GM12878 (cell line): ENCODE measurements around the gene CNIH2. TPM values are rescaled to one million over a fixed set of nuclear protein-coding genes. Genes with fewer than 3 reads are reported as not detected.

Experiments
- ATAC-seq: fragments of 200-7000 bp; cut with Tn5 transposase; 3 replicates; pipeline ENCODE4 v1.9.1; 2020; ENCODE audit warnings: mild to moderate bottlenecking, moderate library complexity
- BruUV-seq: library from RNA; stranded (reverse); fragments of 400-500 nt; replicated peaks from 2 replicates; lab custom pipeline; 2021; lab: Mats Ljungman, UMichigan
- CTCF ChIA-PET: fragments of 300-600 bp; sonication (Branson Sonifier 250); formaldehyde crosslinking; extraction: SDS; loops from one replicate; lab custom pipeline; 2021; ENCODE audit warnings: inconsistent platforms; lab: Yijun Ruan, JAX
- POLR2A ChIA-PET: fragments of 350-600 bp; formaldehyde crosslinking; extraction: SDS; loops from one replicate; lab custom pipeline; 2021; ENCODE audit warnings: inconsistent platforms; lab: Charles Lee
- RAD21 ChIA-PET: fragments of 300-600 bp; sonication (Branson Sonifier 250); formaldehyde crosslinking; loops from one replicate; lab custom pipeline; 2023; ENCODE audit warnings: antibody characterized with exemption; ENCODE audit not compliant: unreplicated experiment; lab: Charles Lee
- SMC1A ChIA-PET: fragments of 300-600 bp; sonication (Branson Sonifier 250); formaldehyde crosslinking; loops from one replicate; lab custom pipeline; 2023; ENCODE audit not compliant: unreplicated experiment, uncharacterized antibody; lab: Charles Lee
- DNase-seq: peaks from one replicate; pipeline ENCODE4 v3.0.0-alpha.2; 2011; ENCODE audit warnings: low read depth, low spot score
- FAIRE-seq: peaks from 3 replicates; lab custom pipeline; 2011; peaks lifted over from hg19 to GRCh38; lab: Jason Lieb, UNC
- H2AFZ ChIP-seq: 2 replicates; pipeline ENCODE4 v1.6.0; 2011; ENCODE audit warnings: low read depth, low read length, control low read depth; ENCODE audit not compliant: control insufficient read depth
- H3K27ac ChIP-seq: 2 replicates; pipeline ENCODE4 v1.5.1; 2011; ENCODE audit warnings: control low read depth; ENCODE audit not compliant: control insufficient read depth, insufficient read depth
- H3K27me3 ChIP-seq, 2 experiments: replicated peaks in 1 of 2; 2 replicates each; pipeline versions ENCODE4 v1.6.0 to v1.6.1; 2011; ENCODE audit warnings: low read length in 1 of 2; ENCODE audit not compliant: control insufficient read depth in 2 of 2, insufficient read depth in 2 of 2
- H3K36me3 ChIP-seq, 2 experiments: 2 replicates each; pipeline ENCODE4 v1.5.1; 2011; ENCODE audit warnings: low read length in 1 of 2; ENCODE audit not compliant: control insufficient read depth in 2 of 2, insufficient read depth in 2 of 2
- H3K4me1 ChIP-seq: 2 replicates; pipeline ENCODE4 v1.6.1; 2011; ENCODE audit warnings: mild to moderate bottlenecking, low read length, moderate library complexity, mixed read lengths; ENCODE audit not compliant: control insufficient read depth, insufficient read depth
- H3K4me2 ChIP-seq: 2 replicates; pipeline ENCODE4 v1.6.0; 2011; ENCODE audit warnings: control low read depth; ENCODE audit not compliant: control insufficient read depth, insufficient read depth
- H3K4me3 ChIP-seq: fragments of 200-600 bp; sonication (generic); 2 replicates; pipeline ENCODE4 v1.5.1; 2016
- H3K79me2 ChIP-seq: 2 replicates; pipeline ENCODE4 v1.6.0; 2011; ENCODE audit warnings: low read length; ENCODE audit not compliant: control insufficient read depth, insufficient read depth
- H3K9ac ChIP-seq: 2 replicates; pipeline ENCODE4 v1.8.0; 2011; ENCODE audit warnings: low read length, control low read depth, mixed read lengths; ENCODE audit not compliant: control insufficient read depth, insufficient read depth
- H3K9me3 ChIP-seq: replicated peaks from 3 replicates; pipeline ENCODE4 v1.5.1; 2011; ENCODE audit warnings: mild to moderate bottlenecking, low read length; ENCODE audit not compliant: control insufficient read depth, insufficient read depth
- H4K20me1 ChIP-seq: 2 replicates; pipeline ENCODE4 v1.6.0; 2011; ENCODE audit not compliant: control insufficient read depth, insufficient read depth
- ATF7 ChIP-seq: fragments of 450-650 bp; IDR thresholded peaks from 2 replicates; pipeline ENCODE4 v1.6.1; 2016; ENCODE audit warnings: low read depth, mild to moderate bottlenecking
- EGR1 ChIP-seq, 2 experiments: IDR thresholded peaks; 1 replicate in 1 of 2; 2 replicates in 1 of 2; pipeline ENCODE4 v1.6.1; 2011 to 2012; ENCODE audit warnings: low read depth in 2 of 2, low read length in 2 of 2, borderline replicate concordance in 1 of 2, mild to moderate bottlenecking in 1 of 2, moderate library complexity in 1 of 2
- HDAC2 ChIP-seq: fragments of 200-600 bp; sonication (generic); IDR thresholded peaks from 2 replicates; pipeline ENCODE4 v1.6.1; 2017
- PML ChIP-seq: IDR thresholded peaks from 2 replicates; pipeline ENCODE4 v1.6.1; 2012; ENCODE audit warnings: low read length, inconsistent platforms
- SRF ChIP-seq, 2 experiments: IDR thresholded peaks; 2 replicates each; pipeline ENCODE4 v1.6.1; 2011; ENCODE audit warnings: low read depth in 2 of 2, low read length in 2 of 2, mild to moderate bottlenecking in 1 of 2, moderate library complexity in 1 of 2
- TCF7 ChIP-seq: IDR thresholded peaks from 2 replicates; pipeline ENCODE4 v1.6.1; 2014; ENCODE audit warnings: antibody characterized with exemption, borderline replicate concordance
- ZBED1 ChIP-seq: IDR thresholded peaks from 2 replicates; pipeline ENCODE4 v1.6.1; 2016; ENCODE audit warnings: borderline replicate concordance
- WGBS: methylation state at CpG from one replicate; pipeline ENCODE4 v1.1.6; 2016; ENCODE audit warnings: low lambda C conversion rate; ENCODE audit not compliant: insufficient replicate concordance, insufficient coverage; ENCODE audit errors: missing lambda C conversion rate; 5-methylcytosine and 5-hydroxymethylcytosine counted together
- in situ Hi-C: fragments of 300-500 bp; cut with MboI; formaldehyde crosslinking; loops from 9 replicates; pipeline ENCODE4 v1.14.3; 2018; ENCODE audit warnings: mixed read lengths
- intact Hi-C: fragments of 100-400 bp; cut with micrococcal nuclease; formaldehyde crosslinking; loops from one replicate; pipeline ENCODE4 v1.14.2; 2022; ENCODE audit not compliant: unreplicated experiment
- polyA plus RNA-seq, 11 experiments: library from polyadenylated mRNA; depleted of rRNA in 4 of 11; unstranded in 6 of 11; stranded (reverse) in 5 of 11; fragments of >200 nt; fragmentation: Nextera tagmentation in 4 of 11; fragmentation: Illumina TruSeq in 1 of 11; extraction: Ambion mirVana in 4 of 11; extraction: Trizol in 1 of 11; gene quantifications; 1 replicate in 1 of 11; 2 replicates in 10 of 11; pipeline versions ENCODE4 v1.2.1 to v1.2.3, GENCODE V29; 2011 to 2016; ENCODE audit warnings: inconsistent platforms in 2 of 11, missing spikeins in 2 of 11, low read depth in 1 of 11
- total RNA-seq, 4 experiments: library from RNA; depleted of rRNA in 3 of 4; stranded (reverse); fragments of >200 nt in 3 of 4; fragmentation: Illumina TruSeq in 1 of 4; extraction: Trizol in 1 of 4; gene quantifications; 2 replicates each; pipeline versions ENCODE4 v1.2.1 to v1.2.3, GENCODE V29; 2013 to 2021

Gene CNIH2
- total and polyA plus RNA-seq, 10 of the 15 experiments (the other 5 are each of a cell fraction or from before 2014, with no cell fraction given), result 0.07 to 1.3 (median 0.68) TPM; not detected in 2

DNA sequence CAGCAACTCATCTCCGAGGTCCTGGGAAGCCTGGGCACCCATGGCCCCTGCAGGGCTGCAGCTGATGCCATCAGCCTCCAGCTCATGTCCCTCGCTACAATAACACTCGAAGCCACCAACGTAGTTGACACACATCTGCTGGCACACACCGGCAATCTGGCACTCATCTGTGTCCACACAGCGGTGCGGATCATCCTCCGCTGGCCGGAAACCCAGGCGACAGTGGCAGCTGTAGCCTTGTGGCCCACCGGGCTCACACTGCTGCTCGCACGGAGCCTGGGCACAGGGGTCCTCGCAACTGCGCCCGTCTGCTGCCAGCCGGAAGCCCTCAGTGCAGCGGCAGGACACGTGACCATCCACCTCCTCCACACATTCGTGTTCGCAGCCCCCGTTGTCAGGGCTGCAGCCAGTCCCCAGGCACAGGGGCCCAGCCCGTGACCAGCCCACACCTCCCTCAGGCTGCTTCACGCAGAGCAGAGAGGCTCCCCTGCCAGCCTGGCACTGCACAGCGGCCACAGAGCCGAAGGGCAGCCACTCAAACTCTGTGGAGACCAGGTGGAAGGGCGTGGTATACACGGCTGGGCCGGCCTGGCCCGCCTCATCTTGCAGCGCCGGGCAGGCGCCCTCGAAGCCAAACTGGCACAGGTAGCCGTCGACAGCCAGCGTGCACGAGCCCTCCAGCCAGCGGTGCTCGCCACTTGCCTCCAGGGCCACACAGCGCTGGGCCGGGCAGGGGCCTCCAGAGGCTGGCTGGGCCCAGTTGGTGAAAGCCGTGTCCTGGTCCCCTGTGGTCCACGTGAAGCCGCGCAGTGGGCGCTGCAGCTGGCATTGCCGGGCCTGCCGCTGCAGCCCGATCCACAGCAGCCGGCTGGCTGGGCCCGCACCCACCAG is 38.2 kb downstream of the CNIH2 start:
- BruUV-seq, result no TSS peak
- no peaks in the 10 kb centered on the region for H3K36me3 ChIP-seq
- TF ChIP-seq TCF7 (no peak), ZBED1 (no peak), ATF7 (no peak), HDAC2 (no peak)
- TF ChIP-seq, all 136 proteins: peak for 0
- Histone ChIP-seq H3K79me2 (no peaks in the 10 kb centered on the region), H2AFZ (no peak overlapping the region), H3K27ac (no peak overlapping the region), H4K20me1 (no peaks in the 10 kb centered on the region), H3K27me3 (no peaks in the 10 kb centered on the region; a peak in 1 of 4 replicates), H3K4me3 (no peak overlapping the region), H3K9me3 (no peaks in the 10 kb centered on the region; the same call in 2 of the 3 replicates), H3K9ac (no peak overlapping the region), H3K4me1 (peaks cover 18% of the 10 kb centered on the region), H3K4me2 (no peak overlapping the region)
- ChIA-PET SMC1A (interaction anchor here (0.7 kb wide), 1 partner anchor 13 kb away, joined by 3 read pairs; no protein-coding TSS in a partner anchor), POLR2A (no interaction called here), CTCF (interaction anchor here (1.5 kb wide), 1 partner anchor 10 kb away, joined by 6 read pairs; no protein-coding TSS in a partner anchor), RAD21 (no interaction called here)
- FAIRE-seq (no peak), ATAC-seq (no peak), DNase-seq (no peak)
- intact Hi-C loops, result no loop called here
- 85% methylated on average over 51 of the region's 52 CpGs for WGBS
- in situ Hi-C loops, result no loop called here

DNA sequence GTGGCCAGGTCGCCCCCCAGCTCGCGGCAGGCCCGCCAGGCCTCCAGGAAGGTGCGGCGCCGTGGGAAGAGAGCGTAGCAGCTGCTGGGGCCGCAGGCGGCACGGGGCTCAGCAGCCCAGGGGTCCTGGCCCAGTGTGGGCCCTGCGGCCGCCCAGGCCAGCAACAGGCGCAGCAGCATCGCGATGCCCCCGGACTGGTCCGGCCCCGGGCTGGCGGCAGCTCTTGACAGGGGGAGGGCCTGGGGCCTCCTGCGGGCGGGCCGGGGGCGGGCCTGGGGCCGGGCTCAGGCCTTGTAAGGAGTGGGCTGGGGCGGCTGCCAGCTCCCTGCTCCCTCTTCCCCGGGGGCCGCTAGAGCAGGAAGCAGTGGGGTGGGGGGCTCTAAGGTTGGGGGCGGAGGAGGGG is 38.9 kb downstream of the CNIH2 start, which contains the start of gene CD248:
Gene CD248 (minus strand): TSS at position 196 of the 403 bp plus-strand sequence. CDS start 17 bp downstream, at position 179.
- intact Hi-C loops (no loop called here), in situ Hi-C loops (no loop called here)
- CTCF ChIA-PET, result interaction anchor here (1.5 to 1.9 kb wide), 2 partner anchors 10 to 69 kb away, joined by 6 to 7 read pairs; no protein-coding TSS in a partner anchor
- H3K27ac ChIP-seq, result peak within 1 kb of the TSS; percentile 82
- 0 out of 3 replicates have a peak, but pooled peaks of 1 of the 2 experiments have one; percentile 8 for TF ChIP-seq EGR1 (IDR thresholded peaks at IDR 0.05; ENCODE audit: borderline replicate concordance in 1 of 2, low read depth in 2 of 2, low read length in 2 of 2)
- no peak for TF ChIP-seq PML
- peak in 1 of 2 experiments; percentile 52; a peak in 1 of 4 replicates for TF ChIP-seq SRF (IDR thresholded peaks at IDR 0.05; ENCODE audit: low read depth in 2 of 2, low read length in 2 of 2)
- SMC1A ChIA-PET, result interaction anchor here (1.2 kb wide), 3 partner anchors 12 to 31 kb away, joined by 3 to 4 read pairs (median 3); no protein-coding TSS in a partner anchor
- H3K9me3 ChIP-seq, result no peaks in the 10 kb centered on the region; the same call in 2 of the 3 replicates
- no TSS peak for BruUV-seq
- no peaks in the 10 kb centered on the region; a peak in 1 of 4 replicates for H3K27me3 ChIP-seq
- H2AFZ ChIP-seq, result peak within 1 kb of the TSS; percentile 82
- no peaks in the 10 kb centered on the region for H3K36me3 ChIP-seq
- DNase-seq (no peak), FAIRE-seq (no peak), ATAC-seq (no peak)
- no peaks in the 10 kb centered on the region for H4K20me1 ChIP-seq
- POLR2A ChIA-PET, result interaction anchor here (0.9 kb wide), 1 partner anchor 49 kb away, joined by 3 read pairs; the partner anchor contains the start of gene RAB1B
- no peak within 1 kb of the TSS for H3K4me3 ChIP-seq
- H3K4me1 ChIP-seq, result peaks cover 18% of the 10 kb centered on the region
- peak within 1 kb of the TSS; percentile 34; the same call in 1 of the 2 replicates for H3K9ac ChIP-seq
- H3K79me2 ChIP-seq, result no peaks in the 10 kb centered on the region
- WGBS, result 48% methylated on average over 23 of the region's 29 CpGs
- RAD21 ChIA-PET, result no interaction called here
- peak within 1 kb of the TSS; percentile 70 for H3K4me2 ChIP-seq
